HEK293T (cell line): Measurements from ENCODE around the gene ATP13A5.

Experiments used
- CTCF ChIA-PET: fragments of 350-600 bp; formaldehyde crosslinking; extraction: SDS; loops from one replicate; lab custom pipeline; 2021; ENCODE audit warnings: antibody characterized with exemption, inconsistent platforms; lab: Yijun Ruan, JAX
- POLR2A ChIA-PET: fragments of 350-600 bp; formaldehyde crosslinking; extraction: SDS; loops from one replicate; lab custom pipeline; 2020; ENCODE audit warnings: antibody characterized with exemption, inconsistent platforms; lab: Yijun Ruan, JAX
- DNase-seq: peaks from one replicate; pipeline ENCODE4 v3.0.0; 2012; ENCODE audit warnings: mixed read lengths; ENCODE audit errors: extremely low spot score
- ARNT ChIP-seq: fragments of 450-650 bp; IDR thresholded peaks from 2 replicates; pipeline ENCODE4 v1.6.1; 2017; ENCODE audit warnings: mild to moderate bottlenecking
- BHLHE40 ChIP-seq: fragments of 450-650 bp; IDR thresholded peaks from 2 replicates; pipeline ENCODE4 v1.6.1; 2016; ENCODE audit warnings: mild to moderate bottlenecking, moderate library complexity, borderline replicate concordance
- CTBP1 ChIP-seq: fragments of 450-650 bp; IDR thresholded peaks from 2 replicates; pipeline ENCODE4 v1.6.1; 2016; ENCODE audit warnings: borderline replicate concordance
- ELF4 ChIP-seq: fragments of 450-650 bp; IDR thresholded peaks from 2 replicates; pipeline ENCODE4 v1.6.1; 2017; ENCODE audit warnings: antibody characterized with exemption
- FOXA1 ChIP-seq: fragments of 450-650 bp; IDR thresholded peaks from 2 replicates; pipeline ENCODE4 v1.6.1; 2016; ENCODE audit warnings: mild to moderate bottlenecking
- FOXK2 ChIP-seq: fragments of 450-650 bp; IDR thresholded peaks from 2 replicates; pipeline ENCODE4 v1.6.1; 2016; ENCODE audit warnings: mild to moderate bottlenecking
- FOXM1 ChIP-seq: fragments of 450-650 bp; IDR thresholded peaks from 2 replicates; pipeline ENCODE4 v1.6.1; 2017; ENCODE audit warnings: mild to moderate bottlenecking, borderline replicate concordance
- HDGF ChIP-seq: fragments of 450-650 bp; IDR thresholded peaks from 2 replicates; pipeline ENCODE4 v1.6.1; 2017; ENCODE audit warnings: antibody characterized with exemption, borderline replicate concordance
- L3MBTL2 ChIP-seq: fragments of 450-650 bp; conservative IDR thresholded peaks from 2 replicates; pipeline ENCODE4 v1.6.1; 2016; ENCODE audit warnings: mild to moderate bottlenecking
- LEF1 ChIP-seq: fragments of 450-650 bp; IDR thresholded peaks from 2 replicates; pipeline ENCODE4 v1.6.1; 2017; ENCODE audit warnings: mild to moderate bottlenecking, borderline replicate concordance
- NFRKB ChIP-seq: fragments of 450-650 bp; IDR thresholded peaks from 2 replicates; pipeline ENCODE4 v1.6.1; 2016; ENCODE audit warnings: mild to moderate bottlenecking, moderate library complexity
- PKNOX1 ChIP-seq: fragments of 450-650 bp; IDR thresholded peaks from 2 replicates; pipeline ENCODE4 v1.6.1; 2016
- SP1 ChIP-seq: fragments of 450-650 bp; IDR thresholded peaks from 2 replicates; pipeline ENCODE4 v1.6.1; 2017
- SUZ12 ChIP-seq: fragments of 450-650 bp; IDR thresholded peaks from 2 replicates; pipeline ENCODE4 v1.6.1; 2016; ENCODE audit warnings: mild to moderate bottlenecking
- TARDBP ChIP-seq: fragments of 450-650 bp; IDR thresholded peaks from 2 replicates; pipeline ENCODE4 v1.6.1; 2016
- ZNF384 ChIP-seq: fragments of 450-650 bp; IDR thresholded peaks from 2 replicates; pipeline ENCODE4 v1.6.1; 2016

ATP13A5 gene

DNA sequence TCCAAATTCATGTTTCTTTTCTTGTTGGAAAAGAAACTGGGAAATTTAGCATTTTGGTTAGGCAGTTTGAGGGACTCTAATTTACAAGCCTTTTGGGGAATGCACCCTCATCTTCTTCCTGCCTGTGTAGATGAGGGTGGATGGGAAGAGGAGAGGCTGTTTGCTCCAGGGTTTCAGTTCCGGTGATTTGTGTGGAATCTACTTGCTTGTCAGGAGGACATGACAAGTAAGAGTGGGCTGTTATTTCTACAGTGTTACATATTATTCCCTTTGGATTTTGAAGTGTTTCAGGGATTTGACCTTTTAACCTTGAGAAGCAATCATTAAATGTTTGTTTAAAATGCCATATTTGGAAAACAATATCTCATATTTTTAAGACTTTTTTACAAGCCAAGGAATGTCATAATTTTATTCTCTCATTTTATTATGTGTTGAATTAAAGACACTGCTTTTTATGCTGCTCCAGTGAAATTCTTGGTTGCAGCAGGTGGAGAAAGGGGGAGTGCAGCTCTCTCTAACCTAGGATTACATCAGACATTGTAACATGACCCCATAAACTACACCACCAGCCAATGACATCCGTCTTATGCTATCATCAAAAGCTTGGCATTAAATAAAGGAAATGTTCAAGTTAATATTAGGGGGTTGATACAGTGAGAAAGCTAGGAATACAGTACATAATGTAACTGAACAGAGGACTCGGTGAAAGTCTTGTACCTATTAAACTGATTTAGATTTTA lies 107.3 kb downstream of the ATP13A5 start:
- POLR2A ChIA-PET, result no interaction called here
- no peak for DNase-seq
- CTCF ChIA-PET, result no interaction called here
- TF ChIP-seq ZNF384, result no peak
- no peak for TF ChIP-seq NFRKB
- TF ChIP-seq FOXK2, result no peak
- TF ChIP-seq LEF1, result no peak
- TF ChIP-seq CTBP1, result no peak
- TF ChIP-seq PKNOX1, result no peak
- TF ChIP-seq HDGF, result no peak
- TF ChIP-seq ARNT, result no peak
- no peak for TF ChIP-seq BHLHE40
- no peak for TF ChIP-seq TARDBP
- TF ChIP-seq SP1, result no peak
- TF ChIP-seq FOXM1, result no peak
- no peak for TF ChIP-seq L3MBTL2
- no peak for TF ChIP-seq FOXA1
- TF ChIP-seq SUZ12, result no peak
- TF ChIP-seq ELF4, result no peak

- CTCF ChIA-PET, result no interaction called here
- no peak for DNase-seq
- POLR2A ChIA-PET, result no interaction called here
- TF ChIP-seq CTBP1, result no peak
- no peak for TF ChIP-seq PKNOX1
- TF ChIP-seq FOXK2, result no peak
- TF ChIP-seq L3MBTL2, result no peak
- TF ChIP-seq FOXM1, result no peak
- TF ChIP-seq LEF1, result no peak
- no peak for TF ChIP-seq ZNF384
- TF ChIP-seq FOXA1, result no peak
- TF ChIP-seq NFRKB, result no peak
- TF ChIP-seq SP1, result no peak
Observed at GRCh38 chr3:193270451-193270850, 108.1 kb downstream of the ATP13A5 start.

DNA sequence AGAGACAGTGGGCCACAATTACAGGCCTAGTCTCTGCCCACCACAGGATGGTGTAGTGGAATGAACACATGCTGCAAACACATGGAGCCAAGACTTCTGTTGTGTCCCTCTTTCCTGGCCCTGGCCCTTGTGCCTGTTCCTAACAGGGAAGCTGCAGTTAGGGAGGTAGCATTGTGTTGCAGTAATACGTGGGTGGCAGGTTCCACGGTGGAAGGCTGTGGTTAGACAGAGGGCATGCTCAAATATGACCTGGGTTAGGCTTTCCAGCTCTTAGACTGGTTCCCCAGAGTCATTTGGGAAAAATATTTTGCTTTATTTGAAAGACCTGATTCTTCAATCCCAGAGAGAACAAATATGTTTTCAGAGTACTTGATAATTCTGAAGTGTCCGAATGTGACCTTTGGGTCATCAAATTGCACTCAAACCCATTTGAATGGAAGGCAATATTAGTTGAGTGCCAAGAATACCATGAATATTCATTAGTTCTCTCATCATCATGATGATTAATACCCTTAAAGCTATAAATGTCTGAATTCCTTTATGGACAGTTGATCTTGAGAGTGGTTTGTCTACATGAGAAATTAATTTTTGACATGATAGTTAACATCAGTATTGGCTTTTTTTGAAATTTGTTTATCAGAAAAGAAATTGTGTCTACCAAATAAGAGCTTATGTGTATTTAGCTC lies 109.1 kb downstream of the ATP13A5 start:
- ChIA-PET POLR2A (no interaction called here), CTCF (no interaction called here)
- no peak for DNase-seq
- TF ChIP-seq FOXK2 (no peak), SUZ12 (no peak), ARNT (no peak), HDGF (no peak), FOXM1 (no peak), BHLHE40 (no peak), PKNOX1 (no peak), ELF4 (no peak), FOXA1 (no peak), CTBP1 (no peak), LEF1 (no peak), L3MBTL2 (no peak), SP1 (no peak), ZNF384 (no peak)

GRCh38 chr3:193262707-193263106 lies 115.8 kb downstream of the ATP13A5 start:
- ChIA-PET CTCF (no interaction called here), POLR2A (no interaction called here)
- no peak for TF ChIP-seq SP1
- no peak for TF ChIP-seq BHLHE40
- no peak for TF ChIP-seq ARNT
- DNase-seq, result no peak

DNA sequence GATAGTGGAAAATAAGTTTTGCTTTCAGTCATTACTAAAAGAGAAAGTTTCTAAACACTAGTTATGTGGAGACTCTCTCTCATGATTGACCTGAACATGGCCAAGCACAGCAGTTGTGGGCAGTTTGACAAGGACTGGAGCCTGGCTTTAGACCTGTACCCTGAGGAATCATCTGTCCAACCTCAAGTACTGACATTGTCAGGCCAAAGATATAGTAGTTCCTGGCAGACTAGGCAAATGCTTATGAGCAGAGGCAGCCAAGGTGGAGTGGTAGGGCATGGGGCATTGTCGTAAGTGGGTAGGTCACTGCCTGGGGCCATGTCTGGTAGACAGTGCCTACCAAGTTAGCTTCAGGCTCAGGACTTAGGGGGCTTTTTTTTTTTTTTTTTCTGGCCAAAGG lies 116.6 kb downstream of the ATP13A5 start:
- ChIA-PET POLR2A (no interaction called here), CTCF (no interaction called here)
- TF ChIP-seq SP1 (no peak), LEF1 (no peak), FOXA1 (no peak), BHLHE40 (no peak), NFRKB (no peak), ZNF384 (no peak), CTBP1 (no peak), SUZ12 (no peak), FOXK2 (no peak), PKNOX1 (no peak), TARDBP (no peak)
- no peak for DNase-seq
